Astrocyte (in vitro differentiated cells and primary cell): ENCODE data around the gene TRPC4.

Experiments
- CTCF ChIP-seq: IDR thresholded peaks from 2 replicates; pipeline ENCODE4 v1.5.1; 2011; ENCODE audit warnings: low read depth, mild to moderate bottlenecking, inconsistent platforms, low read length, moderate library complexity; ENCODE audit not compliant: insufficient read depth
- EZH2 ChIP-seq: IDR thresholded peaks from 2 replicates; pipeline ENCODE4 v1.6.1; 2012; ENCODE audit warnings: mild to moderate bottlenecking, low read length, inconsistent platforms; ENCODE audit not compliant: insufficient read depth

DNA sequence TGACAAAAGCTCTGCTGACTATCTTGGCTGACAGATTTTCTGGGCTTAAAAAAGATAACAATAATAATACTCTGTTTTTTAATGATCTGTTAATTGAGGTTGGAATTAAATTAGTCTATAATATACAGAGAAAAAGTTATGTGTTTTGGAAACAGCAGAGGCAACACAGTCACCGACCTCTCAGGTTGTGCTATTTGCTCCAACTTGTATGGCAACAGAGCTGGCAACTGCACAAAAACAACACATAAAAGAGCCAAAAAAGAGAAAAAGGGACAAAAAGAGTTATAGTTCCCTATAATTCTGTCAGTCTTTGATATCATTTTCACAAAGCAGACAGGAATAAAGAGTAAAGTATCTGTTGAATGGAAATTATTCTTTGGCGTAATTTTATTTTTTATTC is 168.7 kb downstream of the TRPC4 start:
- TF ChIP-seq CTCF (no peak), EZH2 (no peak)
